GM23338 (cell line): ENCODE measurements around the gene PPP1R15B. TPM values are rescaled to one million over a fixed set of nuclear protein-coding genes. Genes with fewer than 3 reads are reported as not detected.

ENCODE experiments used
- ATAC-seq: fragments of 200-7000 bp; cut with Tn5 transposase; 3 replicates; pipeline ENCODE4 v1.9.1; 2020
- DNase-seq: peaks from one replicate; pipeline ENCODE4 v3.0.0-alpha.2; 2015; ENCODE audit warnings: low spot score
- H2AFZ ChIP-seq: fragments of 200-600 bp; sonication (generic); 2 replicates; pipeline ENCODE4 v1.8.0; 2016; ENCODE audit warnings: antibody characterized with exemption, mild to moderate bottlenecking, moderate library complexity
- H3F3A ChIP-seq: fragments of 200-600 bp; sonication (generic); replicated peaks from 2 replicates; pipeline ENCODE4 v1.8.0; 2017; ENCODE audit warnings: antibody characterized with exemption, mixed run types, low read depth
- H3K27ac ChIP-seq: fragments of 200-600 bp; sonication (generic); 2 replicates; pipeline ENCODE4 v1.6.1; 2016; ENCODE audit warnings: low read depth
- H3K27me3 ChIP-seq: fragments of 200-600 bp; sonication (generic); 2 replicates; pipeline ENCODE4 v1.8.0; 2016; ENCODE audit warnings: mild to moderate bottlenecking, mixed run types, moderate library complexity; ENCODE audit not compliant: insufficient read depth
- H3K36me3 ChIP-seq: fragments of 200-600 bp; sonication (generic); 2 replicates; pipeline ENCODE4 v1.8.0; 2016; ENCODE audit warnings: mild to moderate bottlenecking; ENCODE audit not compliant: insufficient read depth
- H3K4me1 ChIP-seq: fragments of 200-600 bp; sonication (generic); 2 replicates; pipeline ENCODE4 v1.8.0; 2016; ENCODE audit warnings: mild to moderate bottlenecking, moderate library complexity; ENCODE audit not compliant: insufficient read depth
- H3K4me2 ChIP-seq: fragments of 200-600 bp; sonication (generic); 2 replicates; pipeline ENCODE4 v1.7.1; 2017; ENCODE audit warnings: mixed run types
- H3K4me3 ChIP-seq: fragments of 200-600 bp; sonication (generic); 2 replicates; pipeline ENCODE4 v1.6.1; 2016; ENCODE audit warnings: mixed run types
- H3K79me2 ChIP-seq: fragments of 200-600 bp; sonication (generic); replicated peaks from 2 replicates; pipeline ENCODE4 v1.8.0; 2017; ENCODE audit warnings: mild to moderate bottlenecking; ENCODE audit not compliant: insufficient read depth
- H3K9me2 ChIP-seq: fragments of 200-600 bp; sonication (generic); 2 replicates; pipeline ENCODE4 v1.8.0; 2017; ENCODE audit not compliant: insufficient read depth
- H4K20me1 ChIP-seq: fragments of 200-600 bp; sonication (generic); replicated peaks from 2 replicates; pipeline ENCODE4 v1.8.0; 2017; ENCODE audit warnings: mild to moderate bottlenecking; ENCODE audit not compliant: insufficient read depth
- H3K27ac Mint-ChIP-seq: 2 replicates; pipeline ENCODE4 v1.8.0; 2020; ENCODE audit warnings: inconsistent platforms, mild to moderate bottlenecking, moderate library complexity, mixed read lengths
- H3K27me3 Mint-ChIP-seq: 3 replicates; pipeline ENCODE4 v1.8.0; 2022; ENCODE audit warnings: low read depth, mild to moderate bottlenecking, moderate library complexity, mixed read lengths, inconsistent platforms; ENCODE audit not compliant: insufficient read depth, poor library complexity
- H3K36me3 Mint-ChIP-seq: 3 replicates; pipeline ENCODE4 v1.8.0; 2021; ENCODE audit warnings: low read depth, mild to moderate bottlenecking, inconsistent platforms, moderate library complexity, mixed read lengths
- H3K4me1 Mint-ChIP-seq: 3 replicates; pipeline ENCODE4 v1.8.0; 2020; ENCODE audit warnings: mild to moderate bottlenecking, inconsistent platforms, mixed read lengths
- H3K4me3 Mint-ChIP-seq: 3 replicates; pipeline ENCODE4 v1.8.0; 2021; ENCODE audit warnings: moderate library complexity, mild to moderate bottlenecking, inconsistent platforms, mixed read lengths
- H3K9me3 Mint-ChIP-seq: 3 replicates; pipeline ENCODE4 v1.8.0; 2020; ENCODE audit warnings: moderate library complexity, mild to moderate bottlenecking, inconsistent platforms, mixed read lengths
- CREB1 ChIP-seq: fragments of 250-450 bp; sonication (Bioruptor Pico); IDR thresholded peaks from 2 replicates; pipeline ENCODE4 v1.5.0; 2020; ENCODE audit warnings: low read depth, mild to moderate bottlenecking, moderate library complexity
- CTCF ChIP-seq, 2 experiments: fragments of 200-600 bp in 1 of 2; sonication (generic) in 1 of 2; conservative IDR thresholded peaks; 2 replicates each; pipeline versions ENCODE4 v1.5.1 to v1.6.1; 2016 to 2017; ENCODE audit warnings: antibody characterized with exemption in 2 of 2, low read depth in 2 of 2, mild to moderate bottlenecking in 2 of 2, moderate library complexity in 1 of 2
- EZH2 ChIP-seq: fragments of 200-600 bp; sonication (generic); IDR thresholded peaks from one replicate; pipeline ENCODE4 v1.8.0; 2017; ENCODE audit warnings: antibody characterized with exemption, mild to moderate bottlenecking, low read depth; ENCODE audit not compliant: unreplicated experiment
- POLR2AphosphoS5 ChIP-seq: IDR thresholded peaks from 2 replicates; pipeline ENCODE4 v1.6.1; 2016; ENCODE audit warnings: antibody characterized with exemption, low read depth
- REST ChIP-seq: IDR thresholded peaks from one replicate; pipeline ENCODE4 v1.6.1; 2018; ENCODE audit warnings: antibody characterized with exemption; ENCODE audit not compliant: unreplicated experiment
- STAT1 ChIP-seq: IDR thresholded peaks from one replicate; pipeline ENCODE4 v1.6.1; 2016; ENCODE audit warnings: antibody characterized with exemption; ENCODE audit not compliant: unreplicated experiment
- ZNF114 ChIP-seq: fragments of 250-450 bp; sonication (Bioruptor Pico); IDR thresholded peaks from 2 replicates; pipeline ENCODE4 v1.5.0; 2020; ENCODE audit warnings: mild to moderate bottlenecking, moderate library complexity
- ZNF462 ChIP-seq: fragments of 250-450 bp; sonication (Bioruptor Pico); IDR thresholded peaks from 2 replicates; pipeline ENCODE4 v1.5.0; 2020; ENCODE audit warnings: mild to moderate bottlenecking, moderate library complexity
- polyA plus RNA-seq: library from polyadenylated mRNA; unstranded; fragments of >200 nt; fragmentation: Nextera tagmentation; extraction: Ambion mirVana; gene quantifications from 2 replicates; pipeline ENCODE4 v1.2.1, GENCODE V29; 2016
- total RNA-seq: library from RNA; depleted of rRNA; stranded (reverse); fragments of >200 nt; shearing (Covaris generic); gene quantifications from 2 replicates; pipeline ENCODE4 v1.2.3, GENCODE V29; 2014

PPP1R15B gene
- total and polyA plus RNA-seq, 2 experiments from 2014 or later, result 17.3 to 64.3 TPM

DNA sequence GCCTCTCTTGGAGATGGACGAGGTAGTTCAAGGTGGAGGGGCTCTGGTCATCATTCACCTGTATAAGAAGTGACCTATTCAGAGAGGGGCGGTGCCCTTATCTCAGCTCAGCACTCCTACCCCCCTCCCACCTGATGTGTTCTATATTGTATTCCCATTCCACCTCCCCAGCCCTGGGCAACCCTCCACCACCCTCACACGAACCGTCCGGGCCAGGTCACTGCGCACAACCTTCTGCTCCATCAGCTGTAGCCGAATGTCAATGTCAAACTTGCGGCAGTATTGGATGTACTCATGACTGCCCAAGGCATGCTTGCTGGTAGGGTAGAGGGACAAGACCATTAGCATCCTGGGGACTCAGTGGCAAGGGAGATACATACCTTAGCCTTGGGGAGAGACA is 48.7 kb upstream of the PPP1R15B start:
- Histone ChIP-seq H3K36me3 (peaks cover 9% of the 10 kb centered on the region; the same call in 1 of the 2 replicates), H3K27ac (no peak overlapping the region), H3K27me3 (no peaks in the 10 kb centered on the region), H3F3A (no peaks in the 10 kb centered on the region), H4K20me1 (no peaks in the 10 kb centered on the region), H2AFZ (no peak overlapping the region), H3K4me2 (no peak overlapping the region), H3K4me3 (no peak overlapping the region), H3K79me2 (no peaks in the 10 kb centered on the region), H3K4me1 (peaks cover 15% of the 10 kb centered on the region), H3K9me2 (no peaks in the 10 kb centered on the region)
- DNase-seq, result no peak
- H3K4me1 Mint-ChIP-seq, result peaks cover 32% of the 10 kb centered on the region
- H3K36me3 Mint-ChIP-seq, result peaks cover 43% of the 10 kb centered on the region
- H3K27me3 Mint-ChIP-seq, result peaks cover 8% of the 10 kb centered on the region
- no peak for ATAC-seq
- H3K9me3 Mint-ChIP-seq, result no peaks in the 10 kb centered on the region
- no peak overlapping the region for H3K4me3 Mint-ChIP-seq
- no peak for TF ChIP-seq POLR2AphosphoS5
- TF ChIP-seq ZNF462 (CRISPR knock-in tag), result no peak
- no peak for TF ChIP-seq EZH2
- no peak for TF ChIP-seq CREB1
- no peak for TF ChIP-seq REST
- no peak for TF ChIP-seq CTCF (conservative IDR thresholded peaks at IDR 0.05; ENCODE audit: low read depth in 2 of 2)
- no peak for TF ChIP-seq STAT1
- TF ChIP-seq ZNF114, result no peak
- no peak overlapping the region for H3K27ac Mint-ChIP-seq
